Glutamatergic neuron (in vitro differentiated cells): Measurements from ENCODE around the gene TMEM255A. TPM values are rescaled to one million over a fixed set of nuclear protein-coding genes. Genes with fewer than 3 reads are reported as not detected.

Source experiments
- DNase-seq: peaks from one replicate; pipeline ENCODE4 v3.0.0; 2022
- H3K27ac Mint-ChIP-seq: one replicate; pipeline ENCODE4 v1.8.0; 2020; ENCODE audit warnings: mild to moderate bottlenecking, mixed read lengths, inconsistent platforms; ENCODE audit not compliant: unreplicated experiment
- H3K27me3 Mint-ChIP-seq: one replicate; pipeline ENCODE4 v1.8.0; 2020; ENCODE audit warnings: mild to moderate bottlenecking, moderate library complexity, mixed read lengths, inconsistent platforms; ENCODE audit not compliant: unreplicated experiment
- H3K36me3 Mint-ChIP-seq: one replicate; pipeline ENCODE4 v1.8.0; 2020; ENCODE audit warnings: mild to moderate bottlenecking, mixed read lengths, inconsistent platforms; ENCODE audit not compliant: unreplicated experiment
- H3K4me1 Mint-ChIP-seq: one replicate; pipeline ENCODE4 v1.8.0; 2020; ENCODE audit warnings: mild to moderate bottlenecking, low read depth, mixed read lengths, inconsistent platforms; ENCODE audit not compliant: unreplicated experiment
- H3K4me3 Mint-ChIP-seq: one replicate; pipeline ENCODE4 v1.8.0; 2020; ENCODE audit warnings: mild to moderate bottlenecking, mixed read lengths, inconsistent platforms; ENCODE audit not compliant: unreplicated experiment
- H3K9me3 Mint-ChIP-seq: one replicate; pipeline ENCODE4 v1.8.0; 2020; ENCODE audit warnings: mild to moderate bottlenecking, moderate library complexity, mixed read lengths, inconsistent platforms; ENCODE audit not compliant: unreplicated experiment
- CTCF ChIP-seq: fragments of 200-600 bp; sonication (generic); IDR thresholded peaks from one replicate; pipeline ENCODE4 v1.5.0; 2021; ENCODE audit not compliant: partially characterized antibody, unreplicated experiment
- long read RNA-seq: library from polyadenylated mRNA; unstranded; transcript quantifications from one replicate; pipeline ENCODE4 v2.0.0, GENCODE V29; 2020; ENCODE audit not compliant: unreplicated experiment
- total RNA-seq: library from RNA; stranded (reverse); fragmentation: NEBNext Ultra II Directional; extraction: Animal tissue kit (Norgen Biotek cat#: 25700); gene quantifications from one replicate; pipeline ENCODE4 v1.2.1, GENCODE V29; 2021; ENCODE audit not compliant: unreplicated experiment

The TMEM255A gene
- total RNA-seq: 7.6 TPM
- long read RNA-seq: 0 reads

GRCh38 chrX:120310861-120311726 lies at the start of gene TMEM255A:
TSS of gene TMEM255A (minus strand) at chrX:120311461. CDS start at chrX:120311309, 152 bp downstream.
- peaks cover 13% of the 10 kb centered on the region for H3K4me1 Mint-ChIP-seq
- H3K36me3 Mint-ChIP-seq: no peaks in the 10 kb centered on the region
- H3K27ac Mint-ChIP-seq: no peak within 1 kb of the TSS
- DNase-seq: peak; percentile 38
- peak within 1 kb of the TSS; percentile 92 for H3K4me3 Mint-ChIP-seq
- H3K27me3 Mint-ChIP-seq: peaks cover 9% of the 10 kb centered on the region
- peaks cover 5% of the 10 kb centered on the region for H3K9me3 Mint-ChIP-seq
- no peak for TF ChIP-seq CTCF

- TF ChIP-seq CTCF: no peak
- DNase-seq: peak; percentile 29
- H3K9me3 Mint-ChIP-seq: no peaks in the 10 kb centered on the region
- H3K4me3 Mint-ChIP-seq: peak overlapping the region; percentile 71
- no peaks in the 10 kb centered on the region for H3K36me3 Mint-ChIP-seq
- H3K4me1 Mint-ChIP-seq: peaks cover 23% of the 10 kb centered on the region
- H3K27me3 Mint-ChIP-seq: peaks cover 3% of the 10 kb centered on the region
- peak overlapping the region; percentile 82 for H3K27ac Mint-ChIP-seq
These were observed 47.6 kb upstream of the TMEM255A start for GRCh38 chrX:120358737-120359456.

- no peak for DNase-seq
- Mint-ChIP-seq H3K27me3 (peaks cover 3% of the 10 kb centered on the region), H3K4me3 (no peak overlapping the region), H3K27ac (no peak overlapping the region), H3K9me3 (no peaks in the 10 kb centered on the region), H3K4me1 (peaks cover 16% of the 10 kb centered on the region), H3K36me3 (no peaks in the 10 kb centered on the region)
- TF ChIP-seq CTCF: no peak
These were observed 45.9 kb upstream of the TMEM255A start for GRCh38 chrX:120357186-120357585.

- Mint-ChIP-seq H3K27me3 (peaks cover 3% of the 10 kb centered on the region), H3K36me3 (no peaks in the 10 kb centered on the region), H3K9me3 (no peaks in the 10 kb centered on the region), H3K4me3 (no peak overlapping the region), H3K27ac (no peak overlapping the region), H3K4me1 (peaks cover 14% of the 10 kb centered on the region)
- DNase-seq: no peak
- no peak for TF ChIP-seq CTCF
These were observed 44.8 kb upstream of the TMEM255A start for GRCh38 chrX:120356084-120356483.
